ENCODE data around the gene CNGB1.
A peak's percentile ranks its signal among the peaks of the same experiment; 100 is the strongest.

Gene CNGB1

DNA sequence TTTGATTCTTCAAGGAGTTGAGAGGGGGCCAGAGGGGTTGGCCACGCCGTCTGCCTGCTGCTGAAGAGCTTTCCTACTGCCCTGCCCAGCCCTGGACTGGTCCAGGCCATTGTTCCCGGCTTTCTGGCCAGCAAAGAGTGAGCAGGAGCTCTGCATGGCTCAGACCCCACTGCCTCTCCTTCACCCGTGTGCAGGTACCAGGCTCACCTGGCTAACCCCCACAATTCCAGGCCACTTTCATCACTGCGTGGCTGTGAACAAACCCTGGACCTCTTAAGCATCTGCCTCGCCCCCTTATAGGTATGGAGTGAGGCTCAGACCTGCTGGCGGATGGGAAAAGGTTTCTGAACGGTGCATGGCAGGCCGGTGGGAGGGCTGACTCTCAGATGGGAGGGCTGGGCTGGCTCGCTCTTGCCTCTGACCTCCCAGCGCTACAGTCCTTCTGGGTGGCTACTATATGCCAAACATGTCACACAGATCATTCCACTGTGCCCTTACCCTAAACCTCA, 20.7 kb upstream of the CNGB1 start:
- TF ChIP-seq, protein P1, sequence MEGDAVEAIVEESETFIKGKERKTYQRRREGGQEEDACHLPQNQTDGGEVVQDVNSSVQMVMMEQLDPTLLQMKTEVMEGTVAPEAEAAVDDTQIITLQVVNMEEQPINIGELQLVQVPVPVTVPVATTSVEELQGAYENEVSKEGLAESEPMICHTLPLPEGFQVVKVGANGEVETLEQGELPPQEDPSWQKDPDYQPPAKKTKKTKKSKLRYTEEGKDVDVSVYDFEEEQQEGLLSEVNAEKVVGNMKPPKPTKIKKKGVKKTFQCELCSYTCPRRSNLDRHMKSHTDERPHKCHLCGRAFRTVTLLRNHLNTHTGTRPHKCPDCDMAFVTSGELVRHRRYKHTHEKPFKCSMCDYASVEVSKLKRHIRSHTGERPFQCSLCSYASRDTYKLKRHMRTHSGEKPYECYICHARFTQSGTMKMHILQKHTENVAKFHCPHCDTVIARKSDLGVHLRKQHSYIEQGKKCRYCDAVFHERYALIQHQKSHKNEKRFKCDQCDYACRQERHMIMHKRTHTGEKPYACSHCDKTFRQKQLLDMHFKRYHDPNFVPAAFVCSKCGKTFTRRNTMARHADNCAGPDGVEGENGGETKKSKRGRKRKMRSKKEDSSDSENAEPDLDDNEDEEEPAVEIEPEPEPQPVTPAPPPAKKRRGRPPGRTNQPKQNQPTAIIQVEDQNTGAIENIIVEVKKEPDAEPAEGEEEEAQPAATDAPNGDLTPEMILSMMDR (IDR thresholded peaks at IDR 0.05; ENCODE audit: extremely low read depth, missing control alignments), result no peak
- DNase-seq (ENCODE audit: low spot score), result no peak

DNA sequence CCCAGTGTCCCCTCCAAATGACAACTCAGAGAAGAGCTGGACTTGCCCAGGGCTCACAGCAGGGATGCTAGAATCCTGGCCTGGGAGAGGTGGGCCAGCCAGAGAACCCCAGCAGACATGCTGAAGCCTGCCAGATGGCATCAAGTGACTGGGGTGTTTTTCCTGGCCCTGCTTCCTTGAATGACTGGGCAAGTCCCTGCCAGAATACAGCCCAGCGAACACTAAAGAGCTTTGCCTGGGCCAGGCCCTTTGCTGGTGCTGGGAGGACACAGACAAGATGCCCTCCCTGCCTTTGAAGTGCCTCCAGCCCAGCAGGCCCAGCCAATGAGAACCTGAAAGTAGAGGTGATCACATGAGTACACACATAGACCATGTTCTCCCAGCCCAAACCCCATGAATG, 18.0 kb upstream of the CNGB1 start:
- TF ChIP-seq, protein P1 (IDR thresholded peaks at IDR 0.05; ENCODE audit: extremely low read depth, missing control alignments), result no peak

DNA sequence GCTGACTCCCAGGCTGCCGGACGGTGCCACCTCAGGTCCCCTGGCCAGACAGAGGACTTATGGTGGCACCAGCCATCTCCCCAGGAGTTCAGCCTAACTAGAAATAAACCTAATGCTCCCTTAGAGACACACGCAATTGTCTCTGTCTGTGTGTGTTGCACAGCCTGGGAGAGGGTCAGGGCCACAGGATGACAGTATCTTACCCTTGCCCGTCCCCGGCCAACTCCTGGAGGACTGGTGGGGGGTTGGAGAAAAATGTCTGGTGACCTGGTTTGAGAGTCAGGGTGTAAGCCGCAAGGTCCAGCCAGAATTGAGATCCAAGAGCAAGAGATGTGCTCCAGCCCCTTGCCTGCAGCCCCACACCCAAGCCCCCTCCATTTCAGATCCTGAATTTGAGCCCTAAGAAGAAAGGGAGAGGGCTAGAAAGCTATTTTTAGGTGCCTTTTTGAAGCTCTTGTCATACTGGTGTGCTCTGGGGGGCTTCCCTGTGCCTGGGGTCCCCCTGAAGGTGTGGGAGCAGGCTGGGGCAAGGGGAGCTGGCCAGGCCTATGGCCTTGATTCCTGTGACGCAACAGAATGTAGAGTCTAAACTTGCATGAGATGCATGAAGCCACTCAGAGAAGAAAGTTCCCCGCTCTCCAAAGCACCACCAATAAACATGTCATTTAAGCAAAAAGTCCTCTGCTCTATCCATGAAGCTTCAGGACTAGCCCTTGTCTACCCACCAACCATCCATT, 16.7 kb upstream of the CNGB1 start:
- no peak for DNase-seq (ENCODE audit: low spot score)
- TF ChIP-seq, protein P1 (IDR thresholded peaks at IDR 0.05; ENCODE audit: extremely low read depth, missing control alignments), result no peak

More for the DNA sequence above, 18.0 kb upstream of the CNGB1 start:
- DNase-seq (ENCODE audit: low spot score), result no peak

DNA sequence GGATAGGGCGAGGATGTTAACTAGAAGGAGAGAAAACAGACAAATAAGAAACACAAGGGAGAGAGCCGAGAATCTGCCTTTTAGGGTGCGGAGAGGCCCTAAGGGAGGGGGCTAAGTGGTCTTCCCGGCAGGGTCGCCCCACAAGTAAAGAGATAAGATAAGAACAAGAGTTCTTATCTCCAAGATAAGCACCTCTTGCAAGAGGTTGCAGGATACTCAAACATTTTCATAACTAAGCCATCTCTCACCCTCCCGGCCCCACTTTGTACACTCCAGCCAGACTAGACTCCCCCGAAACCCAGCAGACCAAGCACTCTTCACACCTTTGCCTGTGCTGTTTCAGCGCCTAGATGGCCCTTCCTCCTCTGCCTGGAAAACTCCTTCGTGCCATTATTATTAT, 15.3 kb upstream of the CNGB1 start:
- no peak for DNase-seq (ENCODE audit: low spot score)
- TF ChIP-seq, protein P1 (IDR thresholded peaks at IDR 0.05; ENCODE audit: extremely low read depth, missing control alignments), result no peak

DNA sequence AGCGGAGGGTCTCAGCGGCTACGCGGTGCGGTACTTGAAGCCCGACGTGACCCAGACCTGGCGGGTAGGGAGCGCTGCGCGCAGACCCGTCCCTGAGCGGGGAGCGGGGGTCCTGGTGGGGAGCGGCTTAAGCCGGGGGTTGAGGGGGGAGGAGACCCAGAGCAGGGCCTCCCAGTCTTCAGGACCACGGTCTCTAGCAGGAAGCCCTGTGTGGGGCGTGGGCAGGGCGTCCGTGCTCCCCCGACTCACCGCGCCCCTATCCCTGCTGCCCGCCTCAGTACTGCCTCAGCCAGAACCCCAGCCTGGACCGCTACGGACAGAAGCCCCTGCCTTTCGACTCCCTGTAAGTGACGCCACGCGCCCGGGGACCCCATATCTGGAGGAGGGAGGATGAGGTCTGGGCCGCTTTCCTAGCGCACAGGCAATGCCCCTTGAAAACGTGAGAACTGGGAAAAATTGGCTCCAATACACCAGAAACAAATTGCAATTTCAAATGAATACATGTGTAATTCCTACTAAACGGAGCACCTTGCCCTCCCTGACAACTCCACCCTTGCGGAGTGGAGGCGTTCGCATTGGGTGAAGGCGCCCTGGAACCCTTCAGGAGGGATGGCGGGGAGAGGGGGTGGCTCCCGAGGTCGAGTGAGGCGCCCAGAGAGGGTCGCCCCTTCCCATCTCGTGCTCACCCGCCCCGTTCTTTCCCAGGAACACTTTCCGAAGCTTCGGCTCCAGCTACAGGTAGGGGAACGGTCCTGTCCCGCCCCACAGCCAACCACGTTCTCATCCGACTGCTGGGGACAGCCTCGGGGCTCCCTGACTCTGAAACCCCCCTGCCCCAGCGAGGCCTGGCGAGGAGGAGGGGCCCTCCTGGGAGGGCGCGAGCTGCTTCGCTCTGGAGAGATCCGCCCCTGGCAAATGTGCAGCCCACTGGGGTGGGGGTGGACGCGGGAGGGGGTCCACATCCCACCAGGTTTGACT, 14.6 kb upstream of the CNGB1 start:
- TF ChIP-seq, protein P1 (IDR thresholded peaks at IDR 0.05; ENCODE audit: extremely low read depth, missing control alignments), result no peak
- no peak for DNase-seq (ENCODE audit: low spot score)

DNA sequence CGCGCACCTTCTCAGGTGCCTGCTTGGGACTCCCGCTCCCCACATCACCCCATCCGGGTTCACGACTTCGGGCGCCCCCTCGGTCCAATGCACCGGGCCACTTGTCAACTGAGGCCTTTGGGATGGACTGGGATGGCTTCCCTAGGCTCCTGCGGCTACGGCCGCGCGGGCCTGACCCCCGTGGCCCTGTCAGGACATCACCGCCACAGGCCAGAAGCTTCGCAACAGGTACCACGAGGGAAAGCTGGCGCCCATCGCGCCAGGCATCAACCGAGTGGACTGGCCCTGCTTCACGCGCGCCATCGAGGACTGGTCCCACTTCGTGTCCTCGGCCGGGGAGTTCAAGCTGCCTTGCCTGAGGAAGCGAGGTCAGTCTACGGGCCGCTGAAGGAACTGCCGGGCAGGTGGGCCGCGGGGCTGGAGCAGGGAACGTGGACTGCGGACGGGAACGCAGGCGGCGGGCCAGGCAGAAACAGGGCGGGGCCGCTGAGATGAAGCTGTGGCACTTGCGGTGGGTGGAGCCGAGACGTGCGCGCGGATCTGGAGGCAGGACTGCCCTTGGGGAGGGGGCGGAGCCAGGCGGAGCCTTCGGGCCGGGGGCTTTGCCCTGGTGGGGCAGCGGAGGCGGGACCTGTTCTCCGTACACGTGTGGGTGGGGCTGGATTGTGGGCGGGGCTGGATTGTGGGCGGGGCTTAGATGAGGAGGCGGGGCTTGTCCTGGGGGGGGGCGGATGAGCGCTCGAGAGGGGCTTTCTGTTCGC, 13.7 kb upstream of the CNGB1 start:
- DNase-seq (ENCODE audit: low spot score), result peak; percentile 89
- TF ChIP-seq, protein P1 (IDR thresholded peaks at IDR 0.05; ENCODE audit: extremely low read depth, missing control alignments), result no peak

All from GM20000 (cell line).